D721Med (cell line): ENCODE measurements around the gene SMIM20.
A peak's percentile ranks its signal among the peaks of the same experiment; 100 is the strongest.

Experiments used
- DNase-seq: peaks from one replicate; pipeline ENCODE4 v3.0.0; 2011; ENCODE audit warnings: low spot score; ENCODE audit not compliant: insufficient read length
- FAIRE-seq: peaks from 2 replicates; lab custom pipeline; 2011; peaks lifted over from hg19 to GRCh38; lab: Jason Lieb, UNC
- CTCF ChIP-seq: IDR thresholded peaks from 2 replicates; pipeline ENCODE4 v1.5.1; 2012; ENCODE audit warnings: mild to moderate bottlenecking, control low read depth; ENCODE audit not compliant: insufficient read depth; ENCODE audit errors: missing control alignments

SMIM20 gene

GRCh38 chr4:25874655-25875054 is 39.4 kb upstream of the SMIM20 start:
- DNase-seq (no peak), FAIRE-seq (no peak)
- TF ChIP-seq CTCF: no peak

- no peak for DNase-seq
- no peak for TF ChIP-seq CTCF
- FAIRE-seq: peak; percentile 16
Measured at GRCh38 chr4:25875281-25875745, 38.7 kb upstream of the SMIM20 start.

GRCh38 chr4:25878676-25879075 is 35.3 kb upstream of the SMIM20 start:
- DNase-seq (no peak), FAIRE-seq (no peak)
- no peak for TF ChIP-seq CTCF

- FAIRE-seq (no peak), DNase-seq (no peak)
- no peak for TF ChIP-seq CTCF
Measured at GRCh38 chr4:25879091-25879584, 34.9 kb upstream of the SMIM20 start.

DNA sequence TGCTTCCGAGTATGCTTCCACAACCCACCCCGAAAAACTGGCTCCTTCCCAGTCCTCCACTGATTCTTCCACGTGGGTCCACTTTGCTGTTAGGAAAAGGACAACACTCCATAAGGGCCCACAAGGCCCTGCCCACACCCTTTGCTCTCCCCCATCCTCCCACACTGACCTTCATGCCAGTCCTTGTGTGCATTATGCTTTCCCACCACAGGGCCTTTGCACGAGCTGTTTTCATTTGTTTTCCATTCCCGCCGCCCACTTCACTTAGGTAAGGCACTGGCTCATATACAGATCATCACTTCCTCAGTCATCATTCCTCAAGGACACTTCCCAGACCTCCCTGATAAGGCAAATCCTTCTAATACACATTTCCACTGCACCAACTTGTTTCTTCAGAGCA is 34.4 kb upstream of the SMIM20 start:
- no peak for DNase-seq
- no peak for FAIRE-seq
- no peak for TF ChIP-seq CTCF

GRCh38 chr4:25879991-25880651 is 33.9 kb upstream of the SMIM20 start:
- FAIRE-seq (no peak), DNase-seq (no peak)
- no peak for TF ChIP-seq CTCF

- FAIRE-seq (no peak), DNase-seq (no peak)
Measured at GRCh38 chr4:25881193-25881592, 32.8 kb upstream of the SMIM20 start.

More at GRCh38 chr4:25881193-25881592, 32.8 kb upstream of the SMIM20 start:
- TF ChIP-seq CTCF: no peak
